ENCODE data around the gene MUC21. TPM values are rescaled to one million over a fixed set of nuclear protein-coding genes. Genes with fewer than 3 reads are reported as not detected.

Gene MUC21
- total RNA-seq: not detected in 2 replicates

GRCh38 chr6:30983439-30983838, at the start of gene MUC21:
Gene MUC21, plus strand, starts transcription at chr6:30983718. Its CDS starts 241 bp downstream, at chr6:30983959.
- intact Hi-C loops (cut with micrococcal nuclease): no loop called here

GRCh38 chr6:30935018-30935417, 48.5 kb upstream of the MUC21 start:
- intact Hi-C loops (cut with micrococcal nuclease): no loop called here

- intact Hi-C loops (cut with micrococcal nuclease): no loop called here
Observed at GRCh38 chr6:30937265-30937664, 46.3 kb upstream of the MUC21 start.

GRCh38 chr6:30938730-30939129, 44.8 kb upstream of the MUC21 start:
- intact Hi-C loops (cut with micrococcal nuclease): no loop called here

GRCh38 chr6:30939473-30939872, 44.0 kb upstream of the MUC21 start:
- intact Hi-C loops (cut with micrococcal nuclease): no loop called here

GRCh38 chr6:30940361-30940986, 43.0 kb upstream of the MUC21 start, which contains the start of gene MUCL3:
Gene MUCL3, plus strand, starts transcription at chr6:30940973. Its CDS starts 27 bp downstream, at chr6:30941000.
- intact Hi-C loops (cut with micrococcal nuclease): no loop called here

- intact Hi-C loops (cut with micrococcal nuclease): no loop called here
Observed at GRCh38 chr6:30942338-30943060, 41.0 kb upstream of the MUC21 start.

GRCh38 chr6:30944051-30944450, 39.5 kb upstream of the MUC21 start:
- intact Hi-C loops (cut with micrococcal nuclease): no loop called here

- intact Hi-C loops (cut with micrococcal nuclease): no loop called here
Observed at GRCh38 chr6:30945281-30945680, 38.2 kb upstream of the MUC21 start.

GRCh38 chr6:30947231-30947630, 36.3 kb upstream of the MUC21 start:
- intact Hi-C loops (cut with micrococcal nuclease): no loop called here

GRCh38 chr6:30948811-30949210, 34.7 kb upstream of the MUC21 start:
- intact Hi-C loops (cut with micrococcal nuclease): no loop called here

GRCh38 chr6:30951907-30952469, 31.5 kb upstream of the MUC21 start:
- intact Hi-C loops (cut with micrococcal nuclease): no loop called here

GRCh38 chr6:30954631-30955366, 28.7 kb upstream of the MUC21 start:
- intact Hi-C loops (cut with micrococcal nuclease): no loop called here

GRCh38 chr6:30955367-30956042, 28.0 kb upstream of the MUC21 start:
- intact Hi-C loops (cut with micrococcal nuclease): no loop called here

- intact Hi-C loops (cut with micrococcal nuclease): no loop called here
Observed at GRCh38 chr6:30957716-30958115, 25.8 kb upstream of the MUC21 start.

GRCh38 chr6:30960907-30961673, 22.4 kb upstream of the MUC21 start:
- intact Hi-C loops (cut with micrococcal nuclease): no loop called here

GRCh38 chr6:30962716-30963115, 20.8 kb upstream of the MUC21 start:
- intact Hi-C loops (cut with micrococcal nuclease): no loop called here

- intact Hi-C loops (cut with micrococcal nuclease): no loop called here
Observed at GRCh38 chr6:30963641-30964040, 19.9 kb upstream of the MUC21 start.

GRCh38 chr6:30964075-30964474, 19.4 kb upstream of the MUC21 start:
- intact Hi-C loops (cut with micrococcal nuclease): no loop called here

GRCh38 chr6:30965140-30965601, 18.3 kb upstream of the MUC21 start:
- intact Hi-C loops (cut with micrococcal nuclease): no loop called here
